Tibial artery (tissue), 4 donors: Measurements from ENCODE around the gene TTC14.

Source experiments
- DNase-seq, 2 donors: peaks; one replicate each; pipeline ENCODE4 v3.0.0-alpha.2; 2019
- H3K27ac ChIP-seq, 2 donors: fragments of 200-600 bp; sonication (generic) in 1 of 2; 1 replicate in 1 of 2; 2 replicates in 1 of 2; pipeline ENCODE4 v1.5.1; 2018 to 2019; ENCODE audit warnings: mild to moderate bottlenecking in 1 of 2
- H3K27me3 ChIP-seq, 2 donors: fragments of 200-600 bp; sonication (generic) in 1 of 2; one replicate each; pipeline versions ENCODE4 v1.5.1 to v1.6.0; 2016 to 2019
- H3K36me3 ChIP-seq, 3 donors: fragments of 200-600 bp; sonication (generic) in 2 of 3; one replicate each; pipeline ENCODE4 v1.5.1; 2016 to 2019; ENCODE audit warnings: mild to moderate bottlenecking in 2 of 3
- H3K4me1 ChIP-seq, 4 donors: fragments of 200-600 bp; sonication (generic) in 2 of 4; 1 replicate in 3 of 4; 2 replicates in 1 of 4; pipeline ENCODE4 v1.5.1; 2016 to 2019
- H3K4me3 ChIP-seq, 2 donors: fragments of 200-600 bp; sonication (generic) in 1 of 2; 1 replicate in 1 of 2; 2 replicates in 1 of 2; pipeline ENCODE4 v1.5.1; 2018 to 2019; ENCODE audit warnings: mild to moderate bottlenecking in 2 of 2
- H3K9me3 ChIP-seq, 3 donors: fragments of 200-600 bp; sonication (generic) in 1 of 3; one replicate each; pipeline ENCODE4 v1.5.1; 2016 to 2019
- intact Hi-C: fragments of 100-400 bp; cut with DNase I; formaldehyde crosslinking; loops from one replicate; pipeline ENCODE4 v1.15.0; 2023; ENCODE audit warnings: low total_unique reads
- TF ChIP-seq, protein P1 (sequence below), 2 experiments: fragments of 200-600 bp in 1 of 2; fragments of 450-650 bp in 1 of 2; IDR thresholded peaks; one replicate each; pipeline ENCODE4 v1.5.1; 2017 to 2019; ENCODE audit warnings: antibody characterized with exemption in 2 of 2, mild to moderate bottlenecking in 1 of 2, moderate library complexity in 1 of 2

The TTC14 gene, protein sequence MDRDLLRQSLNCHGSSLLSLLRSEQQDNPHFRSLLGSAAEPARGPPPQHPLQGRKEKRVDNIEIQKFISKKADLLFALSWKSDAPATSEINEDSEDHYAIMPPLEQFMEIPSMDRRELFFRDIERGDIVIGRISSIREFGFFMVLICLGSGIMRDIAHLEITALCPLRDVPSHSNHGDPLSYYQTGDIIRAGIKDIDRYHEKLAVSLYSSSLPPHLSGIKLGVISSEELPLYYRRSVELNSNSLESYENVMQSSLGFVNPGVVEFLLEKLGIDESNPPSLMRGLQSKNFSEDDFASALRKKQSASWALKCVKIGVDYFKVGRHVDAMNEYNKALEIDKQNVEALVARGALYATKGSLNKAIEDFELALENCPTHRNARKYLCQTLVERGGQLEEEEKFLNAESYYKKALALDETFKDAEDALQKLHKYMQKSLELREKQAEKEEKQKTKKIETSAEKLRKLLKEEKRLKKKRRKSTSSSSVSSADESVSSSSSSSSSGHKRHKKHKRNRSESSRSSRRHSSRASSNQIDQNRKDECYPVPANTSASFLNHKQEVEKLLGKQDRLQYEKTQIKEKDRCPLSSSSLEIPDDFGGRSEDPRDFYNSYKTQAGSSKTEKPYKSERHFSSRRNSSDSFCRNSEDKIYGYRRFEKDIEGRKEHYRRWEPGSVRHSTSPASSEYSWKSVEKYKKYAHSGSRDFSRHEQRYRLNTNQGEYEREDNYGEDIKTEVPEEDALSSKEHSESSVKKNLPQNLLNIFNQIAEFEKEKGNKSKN

DNA sequence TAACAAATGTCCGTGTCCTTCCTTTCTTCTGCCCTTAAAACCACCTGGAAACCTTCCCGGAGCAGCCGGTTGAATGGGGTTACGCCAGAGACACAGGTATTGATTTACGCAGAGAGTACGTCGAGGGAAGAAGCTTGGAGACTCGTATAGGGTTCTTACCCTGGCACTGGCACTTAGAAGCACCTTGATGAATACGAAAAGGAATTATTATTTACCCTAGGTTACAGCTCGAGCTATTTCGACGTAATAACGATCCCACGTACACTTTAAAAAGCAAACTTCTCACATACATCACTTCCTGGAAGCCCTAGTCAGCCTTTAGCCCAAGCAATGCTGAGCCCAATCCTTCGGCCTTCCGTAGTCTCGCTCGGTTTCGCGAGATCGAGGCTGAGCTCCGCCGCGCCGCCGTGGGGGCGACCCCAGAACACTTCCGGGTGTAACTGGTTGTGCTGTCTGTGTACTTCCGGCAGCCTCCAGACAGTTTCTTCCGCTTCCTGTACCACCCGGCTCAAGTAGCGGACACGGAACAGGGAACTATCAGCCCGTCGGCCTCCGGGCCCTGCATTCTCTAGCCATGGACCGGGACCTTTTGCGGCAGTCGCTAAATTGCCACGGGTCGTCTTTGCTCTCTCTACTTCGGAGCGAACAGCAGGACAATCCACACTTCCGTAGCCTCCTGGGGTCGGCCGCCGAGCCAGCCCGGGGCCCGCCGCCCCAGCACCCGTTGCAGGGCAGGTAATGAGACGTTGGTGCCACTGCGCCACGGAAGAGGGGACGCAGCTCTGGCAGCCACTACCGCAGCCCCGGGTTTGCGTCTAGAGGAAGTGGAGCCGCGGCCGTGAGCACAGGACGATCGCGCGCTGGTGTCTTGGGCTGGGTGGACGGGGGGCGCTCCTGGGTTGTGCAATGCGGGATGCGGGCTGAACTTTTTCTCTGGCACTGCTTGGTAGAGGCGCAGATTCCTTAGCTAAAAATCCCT, at the start of gene TTC14:
TTC14 (plus strand) TSS at position 476 of the 979 bp plus-strand sequence; CDS start at position 575, 99 bp downstream.
- intact Hi-C loops: no loop called here
- Histone ChIP-seq H3K4me3 (peak within 1 kb of the TSS; percentile 87 to 97), H3K4me1 (peaks cover 0 to 16% (median 10%) of the 10 kb centered on the region in 4 donors), H3K27ac (peak within 1 kb of the TSS; percentile 67 to 68), H3K36me3 (peaks cover 24 to 32% (median 28%) of the 10 kb centered on the region in 3 donors), H3K27me3 (no peaks in the 10 kb centered on the region), H3K9me3 (no peaks in the 10 kb centered on the region)
- DNase-seq: peak; percentile 84 to 94
- TF ChIP-seq, protein P1, sequence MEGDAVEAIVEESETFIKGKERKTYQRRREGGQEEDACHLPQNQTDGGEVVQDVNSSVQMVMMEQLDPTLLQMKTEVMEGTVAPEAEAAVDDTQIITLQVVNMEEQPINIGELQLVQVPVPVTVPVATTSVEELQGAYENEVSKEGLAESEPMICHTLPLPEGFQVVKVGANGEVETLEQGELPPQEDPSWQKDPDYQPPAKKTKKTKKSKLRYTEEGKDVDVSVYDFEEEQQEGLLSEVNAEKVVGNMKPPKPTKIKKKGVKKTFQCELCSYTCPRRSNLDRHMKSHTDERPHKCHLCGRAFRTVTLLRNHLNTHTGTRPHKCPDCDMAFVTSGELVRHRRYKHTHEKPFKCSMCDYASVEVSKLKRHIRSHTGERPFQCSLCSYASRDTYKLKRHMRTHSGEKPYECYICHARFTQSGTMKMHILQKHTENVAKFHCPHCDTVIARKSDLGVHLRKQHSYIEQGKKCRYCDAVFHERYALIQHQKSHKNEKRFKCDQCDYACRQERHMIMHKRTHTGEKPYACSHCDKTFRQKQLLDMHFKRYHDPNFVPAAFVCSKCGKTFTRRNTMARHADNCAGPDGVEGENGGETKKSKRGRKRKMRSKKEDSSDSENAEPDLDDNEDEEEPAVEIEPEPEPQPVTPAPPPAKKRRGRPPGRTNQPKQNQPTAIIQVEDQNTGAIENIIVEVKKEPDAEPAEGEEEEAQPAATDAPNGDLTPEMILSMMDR (IDR thresholded peaks at IDR 0.05): no peak

DNA sequence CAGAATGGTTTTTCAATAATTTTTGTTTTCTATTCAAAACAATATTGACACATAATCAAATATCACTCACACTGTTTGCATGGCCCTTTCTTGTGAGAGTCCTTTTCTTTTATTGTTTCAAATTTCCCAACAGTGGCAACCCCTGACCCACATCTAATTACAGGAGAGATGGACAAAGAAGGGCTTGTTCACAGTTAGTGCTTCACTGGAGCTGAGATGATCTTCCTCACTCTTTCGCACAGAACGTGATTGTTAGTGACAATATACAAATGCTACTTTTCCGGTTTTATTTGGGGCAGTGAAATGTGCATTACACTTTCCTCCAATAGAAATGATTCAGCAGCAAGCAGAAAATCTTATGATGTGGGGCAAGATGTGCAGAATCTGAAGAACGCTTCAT, 38.6 kb upstream of the TTC14 start:
- DNase-seq: no peak
- Histone ChIP-seq H3K27me3 (no peaks in the 10 kb centered on the region), H3K9me3 (peaks cover 0 to 7% (median 3%) of the 10 kb centered on the region in 3 donors), H3K4me1 (no peaks in the 10 kb centered on the region), H3K4me3 (no peak overlapping the region), H3K27ac (no peak overlapping the region), H3K36me3 (no peaks in the 10 kb centered on the region)
- intact Hi-C loops: no loop called here
- TF ChIP-seq, protein P1 (IDR thresholded peaks at IDR 0.05): no peak

DNA sequence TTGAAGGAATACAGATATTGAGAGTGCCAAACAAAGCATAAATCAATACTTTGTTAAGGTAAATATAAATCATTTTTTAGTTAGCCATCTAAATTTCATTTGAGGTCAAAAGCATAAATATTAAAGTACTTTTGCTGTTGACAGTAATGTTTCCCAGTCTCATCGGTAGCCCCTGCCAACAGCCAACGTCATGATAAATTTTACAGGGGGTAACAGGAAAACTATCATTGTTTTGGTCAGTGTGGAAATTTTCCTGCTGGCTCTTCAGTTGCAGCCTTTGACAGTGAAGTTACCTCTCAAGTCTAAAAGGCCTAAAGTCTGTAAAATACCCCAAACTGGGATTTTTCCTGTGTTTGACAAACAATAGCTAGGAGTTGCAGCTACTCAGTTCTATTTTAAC, 37.3 kb upstream of the TTC14 start:
- TF ChIP-seq, protein P1 (IDR thresholded peaks at IDR 0.05): no peak

DNA sequence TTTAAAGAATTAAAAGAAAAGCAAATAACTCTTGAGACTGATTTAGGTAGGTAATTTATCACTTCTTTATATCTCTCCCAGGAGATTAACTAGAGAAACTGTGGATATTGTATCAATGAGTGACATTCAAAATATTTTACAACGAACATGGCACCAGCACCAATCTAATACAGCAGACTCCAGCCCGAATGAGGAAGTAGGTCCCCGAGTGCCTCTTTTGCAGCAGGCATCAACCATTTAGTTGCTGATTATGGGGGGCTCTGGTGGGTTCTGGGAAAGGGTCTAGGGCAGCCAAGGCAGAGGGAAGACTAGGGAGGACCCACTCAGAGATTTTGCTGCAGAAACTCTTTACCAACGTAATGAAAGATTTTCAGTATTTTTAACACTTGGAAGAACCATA, 31.7 kb upstream of the TTC14 start:
- peaks cover 0 to 2% of the 10 kb centered on the region in 2 donors for H3K27me3 ChIP-seq
- no peaks in the 10 kb centered on the region for H3K36me3 ChIP-seq
- intact Hi-C loops: no loop called here
- no peaks in the 10 kb centered on the region for H3K9me3 ChIP-seq
- H3K4me3 ChIP-seq: no peak overlapping the region
- no peak overlapping the region for H3K27ac ChIP-seq
- TF ChIP-seq, protein P1 (IDR thresholded peaks at IDR 0.05): no peak
- no peak for DNase-seq
- H3K4me1 ChIP-seq: no peaks in the 10 kb centered on the region

More for the DNA sequence above, 37.3 kb upstream of the TTC14 start:
- no peaks in the 10 kb centered on the region for H3K4me1 ChIP-seq
- DNase-seq: no peak
- H3K36me3 ChIP-seq: no peaks in the 10 kb centered on the region
- intact Hi-C loops: no loop called here
- H3K9me3 ChIP-seq: peaks cover 0 to 6% (median 3%) of the 10 kb centered on the region in 3 donors
- H3K27ac ChIP-seq: no peak overlapping the region
- no peaks in the 10 kb centered on the region for H3K27me3 ChIP-seq
- no peak overlapping the region for H3K4me3 ChIP-seq
